ENCODE measurements around the gene SCRN1.

DNA sequence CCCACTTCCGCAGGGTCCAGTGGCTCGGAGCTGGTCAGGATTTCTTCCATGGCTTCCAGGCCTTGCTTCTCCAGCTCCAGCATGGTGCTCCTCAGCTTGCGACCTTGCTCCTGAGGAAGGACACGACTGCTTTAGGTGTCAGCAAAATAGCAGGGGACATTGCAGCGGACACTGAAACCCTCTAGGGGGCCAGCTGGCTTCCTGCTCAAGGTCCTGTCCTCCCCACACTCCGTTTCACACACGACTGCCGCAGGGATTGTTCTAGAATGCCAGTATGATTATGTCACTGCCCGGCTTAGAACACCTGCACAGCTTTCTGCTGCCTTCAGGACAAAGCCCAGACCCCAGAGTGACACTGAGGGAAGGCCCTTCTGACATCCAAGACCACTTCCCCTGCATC, 65.6 kb downstream of the SCRN1 start:
- TF ChIP-seq, protein P1, sequence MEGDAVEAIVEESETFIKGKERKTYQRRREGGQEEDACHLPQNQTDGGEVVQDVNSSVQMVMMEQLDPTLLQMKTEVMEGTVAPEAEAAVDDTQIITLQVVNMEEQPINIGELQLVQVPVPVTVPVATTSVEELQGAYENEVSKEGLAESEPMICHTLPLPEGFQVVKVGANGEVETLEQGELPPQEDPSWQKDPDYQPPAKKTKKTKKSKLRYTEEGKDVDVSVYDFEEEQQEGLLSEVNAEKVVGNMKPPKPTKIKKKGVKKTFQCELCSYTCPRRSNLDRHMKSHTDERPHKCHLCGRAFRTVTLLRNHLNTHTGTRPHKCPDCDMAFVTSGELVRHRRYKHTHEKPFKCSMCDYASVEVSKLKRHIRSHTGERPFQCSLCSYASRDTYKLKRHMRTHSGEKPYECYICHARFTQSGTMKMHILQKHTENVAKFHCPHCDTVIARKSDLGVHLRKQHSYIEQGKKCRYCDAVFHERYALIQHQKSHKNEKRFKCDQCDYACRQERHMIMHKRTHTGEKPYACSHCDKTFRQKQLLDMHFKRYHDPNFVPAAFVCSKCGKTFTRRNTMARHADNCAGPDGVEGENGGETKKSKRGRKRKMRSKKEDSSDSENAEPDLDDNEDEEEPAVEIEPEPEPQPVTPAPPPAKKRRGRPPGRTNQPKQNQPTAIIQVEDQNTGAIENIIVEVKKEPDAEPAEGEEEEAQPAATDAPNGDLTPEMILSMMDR (conservative IDR thresholded peaks at IDR 0.05 in 1 of 2, IDR thresholded peaks at IDR 0.05 in 1 of 2; ENCODE audit: low read depth in 1 of 2, low read length in 2 of 2), result no peak
- TF ChIP-seq EZH2 (IDR thresholded peaks at IDR 0.05; ENCODE audit: low read length, missing control alignments), result no peak

All from fibroblast of lung (primary cell).